Measurements from ENCODE around the gene PDGFB. TPM values are rescaled to one million over a fixed set of nuclear protein-coding genes. Genes with fewer than 3 reads are reported as not detected.

PDGFB gene
- total RNA-seq (10 to 100 TPM in 2 of 7 donors, 1 to 10 TPM in 5; 2.4 to 20.5 (median 9.3) TPM), polyA plus RNA-seq (1 to 10 TPM; 1.7 to 8.2 (median 2.0) TPM)
- long read RNA-seq, donor 1, partial matches to known transcripts: 0 of 2 reads
- long read RNA-seq, donor 1, other reads (novel, unspliced or antisense): 0 of 2 reads
- long read RNA-seq, donor 2, partial matches to known transcripts: 0 of 4 reads
- long read RNA-seq, donor 2, other reads (novel, unspliced or antisense): 0 of 4 reads

- H3K36me3 ChIP-seq: no peaks in the 10 kb centered on the region
- peaks cover 0 to 97% (median 51%) of the 10 kb centered on the region in 7 donors for H3K27me3 ChIP-seq (replicated peaks in 1 of 7)
- peak within 1 kb of the TSS in 5 of 8 donors; percentile 63 to 86 (median 72) for H3K27ac ChIP-seq
- H3K4me3 ChIP-seq: peak within 1 kb of the TSS; percentile 45 to 72 (median 54)
- H3K9me3 ChIP-seq: no peaks in the 10 kb centered on the region
- no peak for DNase-seq
- intact Hi-C loops (cut with DNase I; ENCODE audit: low total_unique reads): no loop called here
- peak; percentile 79 to 85 (median 80) for TF ChIP-seq POLR2AphosphoS5 (IDR thresholded peaks at IDR 0.05)
- TF ChIP-seq POLR2A (IDR thresholded peaks at IDR 0.05): peak in 1 of 3 donors; percentile 71
- TF ChIP-seq CTCF (IDR thresholded peaks at IDR 0.05 in 8 of 11, conservative IDR thresholded peaks at IDR 0.05 in 3 of 11): no peak
- H3K4me1 ChIP-seq: peaks cover 26 to 78% (median 66%) of the 10 kb centered on the region in 6 donors
- WGBS, 5 donors: 0 to 2% (median 1%) methylated on average over 25 to 68 of the region's 68 CpGs
These were observed at the start of gene PDGFB for GRCh38 chr22:39244496-39245129. Gene PDGFB, minus strand, starts transcription at chr22:39244982. Its CDS starts 1,019 bp downstream, at chr22:39243963.

DNA sequence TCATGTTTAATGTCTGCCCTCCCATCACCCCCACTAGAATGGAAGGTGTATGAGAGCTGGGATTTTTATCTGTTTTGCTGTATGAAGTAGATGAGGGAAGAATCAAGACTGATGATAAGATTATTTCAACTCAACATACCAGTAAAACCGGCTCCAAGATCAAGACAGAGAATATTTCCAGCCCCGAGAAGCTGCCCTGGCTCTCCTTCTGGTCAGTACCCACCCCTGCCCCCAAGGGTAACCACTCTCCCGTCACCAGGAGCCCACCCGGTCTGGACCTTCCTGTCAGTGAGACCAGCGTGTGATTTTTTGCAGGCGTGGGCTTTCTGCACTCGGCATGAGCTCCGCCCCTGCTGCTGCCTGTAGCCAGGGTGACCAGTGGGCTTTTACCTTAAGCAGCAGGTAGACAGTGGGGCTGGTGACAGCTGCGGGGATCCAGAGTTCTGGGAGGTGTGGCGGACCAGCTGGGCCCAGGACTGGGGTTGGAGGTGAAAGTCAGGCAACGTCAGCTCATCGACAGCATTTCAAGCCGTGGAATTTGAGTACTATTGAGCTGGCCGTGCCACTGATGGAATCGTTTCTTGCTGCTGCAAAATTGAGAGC lies 49.1 kb upstream of the PDGFB start:
- Histone ChIP-seq H3K36me3 (no peaks in the 10 kb centered on the region), H3K4me1 (peaks cover 12 to 54% (median 32%) of the 10 kb centered on the region in 6 donors), H3K9me3 (no peaks in the 10 kb centered on the region), H3K4me3 (no peak overlapping the region), H3K27me3 (replicated peaks in 1 of 7) (no peaks in the 10 kb centered on the region), H3K27ac (no peak overlapping the region)
- WGBS, 5 donors: 86 to 92% (median 89%) methylated on average over 14 to 15 of the region's 15 CpGs
- TF ChIP-seq POLR2A (IDR thresholded peaks at IDR 0.05) (no peak), POLR2AphosphoS5 (IDR thresholded peaks at IDR 0.05) (no peak), CTCF (IDR thresholded peaks at IDR 0.05 in 8 of 11, conservative IDR thresholded peaks at IDR 0.05 in 3 of 11) (no peak)
- DNase-seq: no peak
- intact Hi-C loops (cut with DNase I; ENCODE audit: low total_unique reads): no loop called here

DNA sequence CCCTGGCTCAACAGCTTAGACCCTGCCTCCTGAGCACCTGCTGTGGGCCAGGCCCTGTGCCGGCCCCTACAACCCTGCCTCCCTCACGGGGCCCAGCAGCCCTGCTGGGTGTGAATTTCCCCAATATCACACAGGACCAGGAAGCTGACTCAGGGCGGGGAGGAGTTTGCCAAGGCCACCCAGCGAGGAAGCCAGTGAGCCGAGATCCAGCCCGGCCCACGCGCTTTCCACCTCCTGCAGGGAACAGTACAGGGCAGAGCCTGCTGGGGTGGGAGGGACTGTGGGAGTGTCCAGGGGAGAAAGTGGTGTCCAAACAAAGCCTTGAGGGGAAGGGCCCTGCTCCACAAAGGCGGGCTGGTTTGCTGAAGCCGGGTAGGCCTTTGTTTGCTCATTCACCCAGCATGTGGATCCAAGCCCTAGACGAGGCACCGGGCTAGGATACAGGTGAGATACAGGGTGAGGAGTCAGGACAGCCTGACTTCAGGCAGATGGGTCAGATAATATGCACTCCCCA lies 47.8 kb upstream of the PDGFB start:
- peak; percentile 93 for DNase-seq
- TF ChIP-seq POLR2A (IDR thresholded peaks at IDR 0.05) (peak in 1 of 3 donors; percentile 23), POLR2AphosphoS5 (IDR thresholded peaks at IDR 0.05) (peak; percentile 82 to 88 (median 85)), CTCF (IDR thresholded peaks at IDR 0.05 in 8 of 11, conservative IDR thresholded peaks at IDR 0.05 in 3 of 11) (no peak)
- WGBS, 5 donors: 27 to 47% (median 31%) methylated on average over 12 of the region's 12 CpGs
- Histone ChIP-seq H3K27ac (peak overlapping the region; percentile 46 to 89 (median 83)), H3K4me3 (no peak overlapping the region), H3K36me3 (no peaks in the 10 kb centered on the region), H3K9me3 (no peaks in the 10 kb centered on the region), H3K27me3 (replicated peaks in 1 of 7) (no peaks in the 10 kb centered on the region), H3K4me1 (peaks cover 10 to 51% (median 26%) of the 10 kb centered on the region in 6 donors)
- intact Hi-C loops (cut with DNase I; ENCODE audit: low total_unique reads): no loop called here
